GM23248 (cell line): Measurements from ENCODE around the gene NEK2. TPM values are rescaled to one million over a fixed set of nuclear protein-coding genes. Genes with fewer than 3 reads are reported as not detected.

ENCODE experiments used
- DNase-seq: peaks from one replicate; pipeline ENCODE4 v3.0.0-alpha.2; 2015
- H2AFZ ChIP-seq: fragments of 200-600 bp; sonication (generic); 2 replicates; pipeline ENCODE4 v1.6.1; 2016; ENCODE audit warnings: antibody characterized with exemption
- H3F3A ChIP-seq: fragments of 200-600 bp; sonication (generic); 2 replicates; pipeline ENCODE4 v1.6.1; 2016; ENCODE audit warnings: mild to moderate bottlenecking, antibody characterized with exemption, mixed run types; ENCODE audit not compliant: insufficient read depth
- H3K27ac ChIP-seq: fragments of 200-600 bp; sonication (generic); 2 replicates; pipeline ENCODE4 v1.5.1; 2016; ENCODE audit warnings: mild to moderate bottlenecking
- H3K27me3 ChIP-seq: fragments of 200-600 bp; sonication (generic); replicated peaks from 2 replicates; pipeline ENCODE4 v1.6.1; 2016; ENCODE audit warnings: mild to moderate bottlenecking; ENCODE audit not compliant: insufficient read depth
- H3K36me3 ChIP-seq: fragments of 200-600 bp; sonication (generic); 2 replicates; pipeline ENCODE4 v1.6.1; 2016; ENCODE audit warnings: low read depth, mild to moderate bottlenecking
- H3K4me1 ChIP-seq: fragments of 200-600 bp; sonication (generic); 2 replicates; pipeline ENCODE4 v1.6.1; 2016; ENCODE audit warnings: mild to moderate bottlenecking; ENCODE audit not compliant: insufficient read depth
- H3K4me2 ChIP-seq: fragments of 200-600 bp; sonication (generic); one replicate; pipeline ENCODE4 v1.6.1; 2016; ENCODE audit warnings: mild to moderate bottlenecking; ENCODE audit not compliant: unreplicated experiment
- H3K4me3 ChIP-seq: fragments of 200-600 bp; sonication (generic); 2 replicates; pipeline ENCODE4 v1.5.1; 2016; ENCODE audit warnings: mild to moderate bottlenecking
- H3K79me2 ChIP-seq: fragments of 200-600 bp; sonication (generic); 2 replicates; pipeline ENCODE4 v1.6.1; 2016; ENCODE audit warnings: mild to moderate bottlenecking; ENCODE audit not compliant: insufficient read depth
- H3K9ac ChIP-seq: fragments of 200-600 bp; sonication (generic); 2 replicates; pipeline ENCODE4 v1.6.1; 2016; ENCODE audit warnings: mild to moderate bottlenecking
- H3K9me2 ChIP-seq: fragments of 200-600 bp; sonication (generic); 2 replicates; pipeline ENCODE4 v1.6.1; 2016; ENCODE audit warnings: mixed run types, mild to moderate bottlenecking, moderate library complexity; ENCODE audit not compliant: insufficient read depth
- H3K9me3 ChIP-seq: fragments of 200-600 bp; sonication (generic); one replicate; pipeline ENCODE4 v1.6.1; 2017; ENCODE audit warnings: low read depth
- H4K20me1 ChIP-seq: fragments of 200-600 bp; sonication (generic); 2 replicates; pipeline ENCODE4 v1.6.0; 2016; ENCODE audit not compliant: insufficient read depth
- EZH2 ChIP-seq: fragments of 200-600 bp; sonication (generic); IDR thresholded peaks from 2 replicates; pipeline ENCODE4 v1.6.1; 2018; ENCODE audit warnings: antibody characterized with exemption, mild to moderate bottlenecking; ENCODE audit not compliant: insufficient read depth, poor library complexity, severe bottlenecking
- EZH2phosphoT487 ChIP-seq: fragments of 200-600 bp; sonication (generic); IDR thresholded peaks from 2 replicates; pipeline ENCODE4 v1.6.1; 2018; ENCODE audit warnings: antibody characterized with exemption, moderate library complexity, mild to moderate bottlenecking, low read depth; ENCODE audit not compliant: insufficient read depth
- WGBS, 2 experiments: methylation state at CpG; one replicate each; pipeline ENCODE4 v1.1.6; 2015 to 2017; ENCODE audit warnings: low lambda C conversion rate in 2 of 2, low coverage in 1 of 2; ENCODE audit errors: missing lambda C conversion rate in 2 of 2; 5-methylcytosine and 5-hydroxymethylcytosine counted together
- in situ Hi-C: fragments of 300-500 bp; cut with MboI; formaldehyde crosslinking; loops from 2 replicates; pipeline ENCODE4 v1.15.0; 2020
- polyA plus RNA-seq: library from polyadenylated mRNA; unstranded; fragments of >200 nt; fragmentation: Nextera tagmentation; extraction: Ambion mirVana; gene quantifications from 2 replicates; pipeline ENCODE4 v1.2.1, GENCODE V29; 2016
- total RNA-seq: library from RNA; depleted of rRNA; stranded (reverse); fragments of >200 nt; shearing (Covaris generic); gene quantifications from 2 replicates; pipeline ENCODE4 v1.2.3, GENCODE V29; 2014; rRNA removed

Gene NEK2
- total and polyA plus RNA-seq, 2 experiments from 2014 or later: 10.6 to 11.3 TPM

DNA sequence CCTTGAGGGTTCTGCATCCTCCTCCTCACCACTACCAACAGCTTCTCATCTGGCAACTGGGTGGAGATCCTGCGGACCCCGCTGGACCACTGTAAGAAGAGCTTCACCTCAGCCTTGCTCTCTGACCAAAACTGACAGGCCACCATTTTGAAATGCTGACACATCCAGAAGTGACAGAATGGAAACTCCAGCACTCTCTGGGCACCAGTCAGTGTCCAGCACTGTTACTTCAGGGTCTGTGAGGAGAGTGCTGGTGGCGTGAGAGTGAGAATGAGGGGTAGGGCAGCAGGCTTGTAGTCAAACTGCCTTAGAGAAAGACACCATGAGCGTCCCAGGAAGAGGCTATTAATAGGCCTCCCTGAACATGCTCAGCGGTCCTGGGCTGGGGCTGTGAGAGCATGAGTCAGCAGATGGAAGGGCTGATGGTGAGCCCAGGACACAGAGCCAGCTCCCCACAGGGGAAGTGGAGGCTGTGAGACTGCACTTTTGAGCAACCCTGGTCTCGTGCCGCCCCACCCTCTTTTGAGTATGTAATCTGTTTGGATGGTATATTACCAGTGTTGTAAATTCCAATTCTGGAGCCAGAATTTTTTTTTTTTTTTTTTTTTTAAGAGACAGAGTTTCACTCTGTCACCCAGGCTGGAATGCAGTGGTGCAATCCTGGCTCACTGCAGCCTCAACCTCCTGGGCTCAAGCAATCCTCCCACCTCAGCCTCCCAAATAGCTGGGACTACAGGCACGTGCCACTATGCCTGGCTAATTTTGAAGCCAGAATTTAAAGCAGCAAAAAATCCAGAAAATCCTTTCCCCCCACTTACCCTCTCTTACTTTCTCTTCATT is 62.1 kb downstream of the NEK2 start:
- WGBS, 2 experiments: 25 to 28% methylated on average over 8 of the region's 8 CpGs
- Histone ChIP-seq H3K4me1 (peaks cover 18% of the 10 kb centered on the region), H3K4me2 (peak overlapping the region; percentile 19)

GRCh38 chr1:211612786-211613107 is 62.7 kb downstream of the NEK2 start:
- TF ChIP-seq EZH2phosphoT487: no peak
- no peak for TF ChIP-seq EZH2
- no peaks in the 10 kb centered on the region for H3K9me2 ChIP-seq
- H3K4me1 ChIP-seq: peaks cover 18% of the 10 kb centered on the region
- no peaks in the 10 kb centered on the region for H4K20me1 ChIP-seq
- H3K36me3 ChIP-seq: no peaks in the 10 kb centered on the region
- H3K9me3 ChIP-seq: no peaks in the 10 kb centered on the region
- no peaks in the 10 kb centered on the region for H3K79me2 ChIP-seq
- H3K27me3 ChIP-seq: no peaks in the 10 kb centered on the region
- H3F3A ChIP-seq: peaks cover 6% of the 10 kb centered on the region
- no peak for DNase-seq
- in situ Hi-C loops: no loop called here
- peak overlapping the region; percentile 90 for H3K27ac ChIP-seq
- WGBS, 2 experiments: 86 to 87% methylated on average over 6 of the region's 6 CpGs
- H3K4me3 ChIP-seq: no peak overlapping the region
- peak overlapping the region; percentile 62 for H3K9ac ChIP-seq
- peak overlapping the region; percentile 19 for H3K4me2 ChIP-seq
- H2AFZ ChIP-seq: peak overlapping the region; percentile 76

More for the DNA sequence above, 62.1 kb downstream of the NEK2 start:
- no peaks in the 10 kb centered on the region for H3K9me3 ChIP-seq
- H3K36me3 ChIP-seq: no peaks in the 10 kb centered on the region
- H3F3A ChIP-seq: peaks cover 6% of the 10 kb centered on the region
- peak overlapping the region; percentile 90 for H3K27ac ChIP-seq
- no peaks in the 10 kb centered on the region for H3K27me3 ChIP-seq
- in situ Hi-C loops: no loop called here
- no peaks in the 10 kb centered on the region for H4K20me1 ChIP-seq
- peak; percentile 99 for DNase-seq
- H3K9ac ChIP-seq: peak overlapping the region; percentile 62
- no peak overlapping the region for H3K4me3 ChIP-seq
- peak overlapping the region; percentile 76 for H2AFZ ChIP-seq
- no peaks in the 10 kb centered on the region for H3K79me2 ChIP-seq
- TF ChIP-seq EZH2phosphoT487: no peak
- TF ChIP-seq EZH2: no peak
- no peaks in the 10 kb centered on the region for H3K9me2 ChIP-seq

Other genes starting within 250 kb of the NEK2 start
- not detected in 2 replicates for gene RD3, start 183.5 kb downstream of the NEK2 start, total RNA-seq
- gene RD3, start 183.5 kb downstream of the NEK2 start, polyA plus RNA-seq: not detected in 2 replicates
- 40.0 and 46.9 TPM in 2 replicates for gene SLC30A1, start 96.5 kb downstream of the NEK2 start, total RNA-seq
- gene SLC30A1, start 96.5 kb downstream of the NEK2 start, polyA plus RNA-seq: 22.7 and 23.0 TPM in 2 replicates
- 36.5 and 62.4 TPM in 2 replicates for gene LPGAT1, start 155.1 kb upstream of the NEK2 start, total RNA-seq
- gene LPGAT1, start 155.1 kb upstream of the NEK2 start, polyA plus RNA-seq: 13.5 and 17.5 TPM in 2 replicates